ENCODE measurements around the gene LIMK2. TPM values are rescaled to one million over a fixed set of nuclear protein-coding genes. Genes with fewer than 3 reads are reported as not detected.
A peak's percentile ranks its signal among the peaks of the same experiment; 100 is the strongest.

The LIMK2 gene
- total RNA-seq, 2 donors from 2014 or later: 20.7 to 25.3 TPM

DNA sequence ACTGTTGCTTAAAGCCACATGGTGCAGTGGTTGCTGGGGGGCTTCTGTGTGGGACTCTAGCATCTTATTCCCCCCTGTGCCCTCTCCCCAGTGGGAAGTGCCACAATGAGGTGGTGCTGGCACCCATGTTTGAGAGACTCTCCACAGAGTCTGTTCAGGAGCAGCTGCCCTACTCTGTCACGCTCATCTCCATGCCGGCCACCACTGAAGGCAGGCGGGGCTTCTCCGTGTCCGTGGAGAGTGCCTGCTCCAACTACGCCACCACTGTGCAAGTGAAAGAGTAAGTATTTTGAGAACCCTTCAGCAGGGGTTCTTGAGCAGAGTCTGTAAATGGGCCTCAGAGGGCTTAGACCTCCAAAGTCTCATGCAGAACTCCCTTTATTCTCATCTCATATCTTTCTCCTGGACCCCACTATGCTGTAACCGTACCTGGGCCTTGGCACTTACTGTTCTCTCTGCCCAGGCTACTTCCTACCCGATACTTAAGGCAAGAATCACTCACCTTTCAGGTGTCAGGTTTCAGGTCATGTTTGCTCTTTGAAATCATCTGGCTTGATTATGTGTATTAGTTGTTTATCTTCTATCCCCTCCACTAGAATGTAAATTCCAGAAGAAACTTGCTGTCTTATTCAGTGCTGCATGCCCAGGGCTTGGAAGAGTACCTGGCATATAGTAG lies 47.8 kb downstream of the LIMK2 start:
- H3K4me1 Mint-ChIP-seq: peaks cover 21% of the 10 kb centered on the region
- H3K4me3 Mint-ChIP-seq: no peak overlapping the region
- H3K27ac Mint-ChIP-seq: peak overlapping the region; percentile 84
- H3K36me3 Mint-ChIP-seq (ENCODE audit: low read depth): peaks cover 13% of the 10 kb centered on the region
- no peaks in the 10 kb centered on the region for H3K27me3 Mint-ChIP-seq
- DNase-seq: no peak
- no peak for ATAC-seq
- no peaks in the 10 kb centered on the region for H3K9me3 ChIP-seq (ENCODE audit: control insufficient read depth, low read length, poor library complexity, severe bottlenecking)

DNA sequence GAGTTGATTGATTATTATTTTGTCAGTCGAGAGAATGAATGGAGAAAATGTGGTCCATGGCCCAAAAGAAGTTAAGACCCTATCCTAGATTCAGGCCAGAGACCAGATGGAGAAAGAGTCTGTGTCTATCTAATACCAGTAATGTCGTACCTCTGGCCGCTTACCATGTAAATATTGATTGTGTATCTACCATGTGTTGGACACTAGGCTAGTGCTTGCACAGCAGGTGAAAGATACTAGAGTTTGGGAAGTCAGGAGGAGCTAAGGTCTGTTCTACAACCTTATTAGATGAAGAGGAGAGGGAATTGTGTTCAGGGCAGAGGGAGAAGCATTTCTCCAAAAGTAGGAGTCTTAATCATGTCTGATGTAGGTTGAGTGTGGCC lies 48.4 kb downstream of the LIMK2 start:
- H3K4me1 Mint-ChIP-seq: peaks cover 18% of the 10 kb centered on the region
- peak overlapping the region; percentile 84 for H3K27ac Mint-ChIP-seq

DNA sequence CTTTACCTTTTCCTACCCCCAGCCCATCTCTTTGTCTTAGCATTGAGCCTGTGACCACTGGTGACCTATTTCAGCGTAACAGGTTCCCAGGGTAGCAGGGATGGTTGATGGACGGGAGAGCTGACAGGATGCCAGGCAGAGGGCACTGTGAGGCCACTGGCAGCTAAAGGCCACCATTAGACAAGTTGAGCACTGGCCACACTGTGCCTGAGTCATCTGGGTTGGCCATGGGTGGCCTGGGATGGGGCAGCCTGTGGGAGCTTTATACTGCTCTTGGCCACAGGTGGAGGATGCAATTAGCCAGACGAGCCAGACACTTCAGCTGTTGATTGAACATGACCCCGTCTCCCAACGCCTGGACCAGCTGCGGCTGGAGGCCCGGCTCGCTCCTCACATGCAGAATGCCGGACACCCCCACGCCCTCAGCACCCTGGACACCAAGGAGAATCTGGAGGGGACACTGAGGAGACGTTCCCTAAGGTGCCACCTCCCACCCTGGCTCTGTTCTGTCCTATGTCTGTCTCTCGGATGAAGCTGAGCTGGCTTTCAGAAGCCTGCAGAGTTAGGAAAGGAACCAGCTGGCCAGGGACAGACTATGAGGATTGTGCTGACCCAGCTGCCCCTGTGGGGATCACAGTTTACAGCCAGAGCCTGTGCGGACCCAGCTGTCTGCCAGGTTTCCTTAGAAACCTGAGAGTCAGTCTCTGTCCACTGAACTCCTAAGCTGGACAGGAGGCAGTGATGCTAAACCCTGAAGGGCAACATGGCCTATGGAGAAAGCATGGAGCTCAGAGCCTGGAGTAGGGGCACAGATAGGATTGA lies 50.4 kb downstream of the LIMK2 start:
- Mint-ChIP-seq H3K36me3 (ENCODE audit: low read depth) (peaks cover 13% of the 10 kb centered on the region), H3K4me1 (peaks cover 12% of the 10 kb centered on the region), H3K27me3 (no peaks in the 10 kb centered on the region), H3K4me3 (no peak overlapping the region), H3K27ac (peak overlapping the region; percentile 4)
- no peak for DNase-seq
- H3K9me3 ChIP-seq (ENCODE audit: control insufficient read depth, low read length, poor library complexity, severe bottlenecking): no peaks in the 10 kb centered on the region
- no peak for ATAC-seq

More for the DNA sequence above, 48.4 kb downstream of the LIMK2 start:
- Mint-ChIP-seq H3K27me3 (no peaks in the 10 kb centered on the region), H3K36me3 (ENCODE audit: low read depth) (peaks cover 13% of the 10 kb centered on the region), H3K4me3 (no peak overlapping the region)
- ATAC-seq (no peak), DNase-seq (no peak)
- H3K9me3 ChIP-seq (ENCODE audit: control insufficient read depth, low read length, poor library complexity, severe bottlenecking): no peaks in the 10 kb centered on the region

DNA sequence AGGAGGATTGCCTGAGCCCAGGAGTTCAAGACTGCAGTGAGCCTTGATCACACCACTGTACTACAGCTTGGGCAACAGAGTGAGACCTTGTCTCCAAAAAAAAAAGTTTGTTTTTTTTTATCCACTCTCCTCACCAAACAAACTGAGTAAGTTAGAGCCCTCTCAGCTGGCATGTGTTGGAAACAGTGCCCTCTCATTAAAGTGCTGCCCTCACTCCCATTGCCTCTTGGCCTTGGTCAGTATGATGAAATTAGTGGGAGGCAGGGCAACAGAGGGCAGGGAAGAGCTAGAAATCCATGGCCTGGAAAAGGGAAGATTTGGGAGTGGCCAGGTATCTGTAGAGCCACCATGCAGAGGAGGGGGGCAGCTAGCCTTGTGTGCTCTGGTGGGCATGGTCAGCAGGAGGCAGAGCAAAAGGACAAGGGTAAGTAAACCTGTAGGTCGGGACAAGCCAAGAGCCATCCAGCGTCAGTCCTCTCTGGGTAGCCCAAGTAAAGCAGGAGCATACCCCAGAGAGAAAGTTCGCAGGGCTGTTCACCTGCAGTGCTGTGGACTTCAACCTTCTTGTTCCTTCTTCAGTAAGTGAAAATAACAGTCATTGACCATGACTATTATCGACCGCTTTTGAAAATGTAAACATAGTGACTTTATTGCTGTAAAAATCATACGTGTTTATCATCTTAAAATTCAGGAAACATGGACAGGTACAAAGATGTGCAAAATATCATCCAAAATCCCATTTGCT lies 52.0 kb downstream of the LIMK2 start:
- H3K27ac Mint-ChIP-seq: peak overlapping the region; percentile 41
- peaks cover 8% of the 10 kb centered on the region for H3K4me1 Mint-ChIP-seq
- ATAC-seq (no peak), DNase-seq (no peak)
- no peak overlapping the region for H3K4me3 Mint-ChIP-seq
- H3K9me3 ChIP-seq (ENCODE audit: control insufficient read depth, low read length, poor library complexity, severe bottlenecking): no peaks in the 10 kb centered on the region
- no peaks in the 10 kb centered on the region for H3K27me3 Mint-ChIP-seq
- peaks cover 11% of the 10 kb centered on the region for H3K36me3 Mint-ChIP-seq (ENCODE audit: low read depth)

DNA sequence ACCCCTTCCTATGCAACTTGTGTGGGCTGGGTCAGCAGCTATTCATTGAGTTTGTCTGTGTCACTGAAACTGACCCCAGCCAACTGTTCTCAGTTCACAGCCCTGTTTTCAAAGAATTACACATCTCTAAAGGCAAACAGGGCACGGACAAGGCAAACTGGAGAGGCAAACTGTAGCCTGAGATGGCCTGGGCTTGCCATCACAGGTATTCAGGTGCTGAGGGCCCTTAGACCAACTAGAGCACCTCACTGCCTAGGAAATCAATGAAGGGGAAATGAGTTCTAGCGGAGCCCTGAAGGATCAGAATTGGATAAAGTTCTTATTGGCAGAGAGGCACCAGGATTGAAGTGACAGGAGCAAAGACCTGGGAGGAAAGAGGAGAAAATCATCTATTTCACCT lies 56.2 kb downstream of the LIMK2 start:
- peaks cover 33% of the 10 kb centered on the region for H3K4me1 Mint-ChIP-seq
- H3K27ac Mint-ChIP-seq: peak overlapping the region; percentile 87
- H3K4me3 Mint-ChIP-seq: no peak overlapping the region
- no peak for ATAC-seq
- peaks cover 14% of the 10 kb centered on the region for H3K36me3 Mint-ChIP-seq (ENCODE audit: low read depth)
- DNase-seq: no peak
- no peaks in the 10 kb centered on the region for H3K9me3 ChIP-seq (ENCODE audit: control insufficient read depth, low read length, poor library complexity, severe bottlenecking)
- H3K27me3 Mint-ChIP-seq: no peaks in the 10 kb centered on the region

DNA sequence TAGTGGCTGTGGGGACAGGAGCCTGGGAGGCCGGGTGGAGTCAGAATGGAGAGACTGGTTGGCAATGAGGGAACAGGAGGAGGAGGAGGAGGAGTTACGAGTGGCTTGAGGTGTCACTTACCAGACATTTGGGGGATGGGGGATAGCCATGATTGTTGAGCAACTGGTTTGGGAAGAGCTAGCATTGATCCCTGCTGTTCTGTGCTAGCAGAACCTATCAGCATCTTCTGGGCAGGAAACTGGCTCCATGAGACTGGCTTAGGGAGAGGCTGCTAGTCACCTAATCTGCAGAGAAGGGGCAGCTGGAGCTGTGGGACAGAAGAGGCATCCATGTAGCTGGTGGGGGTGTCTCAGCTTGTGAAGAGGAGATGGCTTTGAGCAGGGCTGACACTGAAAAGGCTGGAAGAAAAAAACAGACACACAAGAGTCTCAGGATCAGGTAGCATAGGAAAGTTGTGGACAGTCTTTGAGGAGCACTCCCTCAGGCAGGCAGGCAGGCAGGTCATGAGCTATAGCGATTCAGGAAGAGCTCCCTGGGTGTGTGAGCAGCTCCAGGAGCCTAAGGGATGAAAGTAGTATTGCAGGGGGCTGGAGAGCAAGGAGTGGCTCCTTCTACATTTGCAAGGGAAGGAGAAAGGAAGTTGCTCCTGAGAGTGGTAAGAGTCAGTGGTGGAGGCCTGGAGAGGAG lies 57.9 kb downstream of the LIMK2 start:
- Mint-ChIP-seq H3K4me3 (no peak overlapping the region), H3K27me3 (no peaks in the 10 kb centered on the region), H3K27ac (peak overlapping the region; percentile 94), H3K36me3 (ENCODE audit: low read depth) (peaks cover 16% of the 10 kb centered on the region), H3K4me1 (peaks cover 35% of the 10 kb centered on the region)
- ATAC-seq (no peak), DNase-seq (no peak)
- no peaks in the 10 kb centered on the region for H3K9me3 ChIP-seq (ENCODE audit: control insufficient read depth, low read length, poor library complexity, severe bottlenecking)

DNA sequence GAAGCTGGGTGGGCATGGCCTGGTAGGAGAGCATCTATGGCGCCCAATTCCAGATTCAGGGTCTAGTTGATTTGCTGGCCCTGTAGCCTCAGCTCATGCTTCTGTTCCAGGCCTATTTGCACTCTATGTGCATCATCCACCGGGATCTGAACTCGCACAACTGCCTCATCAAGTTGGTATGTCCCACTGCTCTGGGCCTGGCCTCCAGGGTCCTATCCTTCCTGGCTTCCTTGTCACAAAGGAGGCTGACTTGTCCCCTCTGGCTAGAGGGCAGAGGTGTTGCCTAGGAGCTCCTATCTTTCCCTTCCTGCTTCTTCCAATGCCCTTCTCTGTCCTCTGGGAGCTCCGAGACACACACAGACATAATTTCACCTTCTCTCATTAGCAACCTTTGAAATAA lies 58.9 kb downstream of the LIMK2 start:
- no peak for ATAC-seq
- Mint-ChIP-seq H3K4me3 (no peak overlapping the region), H3K27me3 (no peaks in the 10 kb centered on the region), H3K27ac (peak overlapping the region; percentile 94), H3K36me3 (ENCODE audit: low read depth) (peaks cover 16% of the 10 kb centered on the region), H3K4me1 (peaks cover 38% of the 10 kb centered on the region)
- no peak for DNase-seq
- no peaks in the 10 kb centered on the region for H3K9me3 ChIP-seq (ENCODE audit: control insufficient read depth, low read length, poor library complexity, severe bottlenecking)

DNA sequence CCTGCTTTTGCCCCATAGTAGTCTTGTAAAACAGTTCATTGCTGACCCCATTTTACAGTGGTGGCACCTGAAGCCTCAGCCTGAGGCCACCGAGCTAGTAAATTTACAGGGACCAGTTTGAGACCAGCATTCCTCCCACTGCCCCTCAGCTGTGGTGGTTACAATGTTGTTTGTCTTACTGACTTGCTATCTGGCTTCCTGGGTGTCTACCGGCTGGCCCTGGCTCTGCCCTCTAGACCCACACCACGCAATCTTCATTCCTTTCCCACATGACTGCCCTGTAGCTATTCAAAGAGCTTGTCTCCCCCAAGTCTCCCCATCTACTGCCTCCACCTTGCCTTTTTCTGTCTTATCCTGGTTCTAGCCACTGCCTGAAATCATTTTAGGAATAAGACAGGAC lies 59.4 kb downstream of the LIMK2 start:
- ATAC-seq: no peak
- peak overlapping the region; percentile 56 for H3K4me3 Mint-ChIP-seq
- H3K9me3 ChIP-seq (ENCODE audit: control insufficient read depth, low read length, poor library complexity, severe bottlenecking): no peaks in the 10 kb centered on the region
- DNase-seq: no peak
- H3K27ac Mint-ChIP-seq: peak overlapping the region; percentile 94
- peaks cover 38% of the 10 kb centered on the region for H3K4me1 Mint-ChIP-seq
- no peaks in the 10 kb centered on the region for H3K27me3 Mint-ChIP-seq
- peaks cover 16% of the 10 kb centered on the region for H3K36me3 Mint-ChIP-seq (ENCODE audit: low read depth)

DNA sequence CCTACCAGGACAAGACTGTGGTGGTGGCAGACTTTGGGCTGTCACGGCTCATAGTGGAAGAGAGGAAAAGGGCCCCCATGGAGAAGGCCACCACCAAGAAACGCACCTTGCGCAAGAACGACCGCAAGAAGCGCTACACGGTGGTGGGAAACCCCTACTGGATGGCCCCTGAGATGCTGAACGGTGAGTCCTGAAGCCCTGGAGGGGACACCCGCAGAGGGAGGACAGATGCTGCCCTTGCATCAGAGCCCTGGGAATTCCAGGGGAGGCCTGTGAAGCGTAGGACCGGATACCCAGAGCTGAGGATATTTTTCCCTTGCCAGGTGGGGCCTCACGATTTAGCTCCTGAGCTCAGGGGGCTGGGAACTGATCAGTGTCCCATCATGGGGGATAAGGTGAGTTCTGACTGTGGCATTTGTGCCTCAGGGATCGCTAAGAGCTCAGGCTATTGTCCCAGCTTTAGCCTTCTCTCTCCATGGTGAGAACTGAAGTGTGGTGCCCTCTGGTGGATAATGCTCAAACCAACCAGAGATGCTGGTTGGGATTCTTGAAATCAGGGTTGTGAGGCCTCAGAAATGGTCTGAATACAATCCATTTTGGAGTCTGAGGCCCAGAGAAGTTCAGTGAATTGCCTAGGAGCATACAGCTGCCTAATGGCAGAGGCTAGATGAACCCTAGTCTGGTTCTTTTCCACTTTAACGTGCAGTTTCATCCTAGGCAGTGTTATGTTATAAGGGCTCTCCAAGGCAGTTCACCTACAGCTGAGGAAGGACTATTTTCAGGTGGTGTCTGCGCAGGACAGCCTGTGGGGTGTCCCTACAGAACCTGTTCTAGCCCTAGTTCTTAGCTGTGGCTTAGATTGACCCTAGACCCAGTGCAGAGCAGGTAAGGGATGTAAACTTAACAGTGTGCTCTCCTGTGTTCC lies 60.7 kb downstream of the LIMK2 start:
- ATAC-seq: peak; percentile 71
- Mint-ChIP-seq H3K4me3 (no peak overlapping the region), H3K4me1 (peaks cover 39% of the 10 kb centered on the region), H3K36me3 (ENCODE audit: low read depth) (peaks cover 16% of the 10 kb centered on the region), H3K27me3 (no peaks in the 10 kb centered on the region), H3K27ac (peak overlapping the region; percentile 94)
- DNase-seq: peak in 1 of 3 donors; percentile 34
- H3K9me3 ChIP-seq (ENCODE audit: control insufficient read depth, low read length, poor library complexity, severe bottlenecking): no peaks in the 10 kb centered on the region

DNA sequence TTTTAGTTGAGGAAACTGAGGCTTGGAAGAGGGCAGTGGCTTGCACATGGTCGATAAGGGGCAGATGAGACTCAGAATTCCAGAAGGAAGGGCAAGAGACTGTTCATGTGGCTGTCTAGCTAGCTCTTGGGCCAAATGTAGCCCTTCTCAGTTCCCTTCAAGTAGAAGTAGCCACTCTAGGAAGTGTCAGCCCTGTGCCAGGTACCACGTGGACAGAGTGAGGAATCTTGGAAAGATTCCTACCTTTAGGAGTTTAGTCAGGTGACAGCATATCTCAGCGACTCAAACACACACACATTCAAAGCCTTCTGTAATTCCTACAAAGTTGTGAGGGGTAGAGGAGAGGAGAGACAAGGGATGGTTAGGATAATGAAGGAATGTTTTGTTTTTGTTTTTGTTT lies 61.9 kb downstream of the LIMK2 start:
- Mint-ChIP-seq H3K4me3 (no peak overlapping the region), H3K4me1 (peaks cover 50% of the 10 kb centered on the region), H3K27ac (peak overlapping the region; percentile 94)

DNA sequence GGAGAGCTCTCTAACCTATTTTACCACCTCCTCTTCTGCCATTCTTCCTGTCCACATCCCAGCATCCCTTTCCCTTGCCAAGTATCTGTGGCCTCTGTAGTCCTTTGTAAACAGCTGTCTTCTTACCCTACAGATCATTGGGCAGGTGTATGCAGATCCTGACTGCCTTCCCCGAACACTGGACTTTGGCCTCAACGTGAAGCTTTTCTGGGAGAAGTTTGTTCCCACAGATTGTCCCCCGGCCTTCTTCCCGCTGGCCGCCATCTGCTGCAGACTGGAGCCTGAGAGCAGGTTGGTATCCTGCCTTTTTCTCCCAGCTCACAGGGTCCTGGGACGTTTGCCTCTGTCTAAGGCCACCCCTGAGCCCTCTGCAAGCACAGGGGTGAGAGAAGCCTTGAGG lies 62.9 kb downstream of the LIMK2 start:
- no peak for DNase-seq
- H3K9me3 ChIP-seq (ENCODE audit: control insufficient read depth, low read length, poor library complexity, severe bottlenecking): no peaks in the 10 kb centered on the region
- peaks cover 55% of the 10 kb centered on the region for H3K4me1 Mint-ChIP-seq
- no peaks in the 10 kb centered on the region for H3K27me3 Mint-ChIP-seq
- H3K4me3 Mint-ChIP-seq: no peak overlapping the region
- ATAC-seq: no peak
- peak overlapping the region; percentile 94 for H3K27ac Mint-ChIP-seq
- peaks cover 13% of the 10 kb centered on the region for H3K36me3 Mint-ChIP-seq (ENCODE audit: low read depth)

More for the DNA sequence above, 61.9 kb downstream of the LIMK2 start:
- H3K36me3 Mint-ChIP-seq (ENCODE audit: low read depth): peaks cover 16% of the 10 kb centered on the region
- ATAC-seq (no peak), DNase-seq (no peak)
- H3K27me3 Mint-ChIP-seq: no peaks in the 10 kb centered on the region
- H3K9me3 ChIP-seq (ENCODE audit: control insufficient read depth, low read length, poor library complexity, severe bottlenecking): no peaks in the 10 kb centered on the region

DNA sequence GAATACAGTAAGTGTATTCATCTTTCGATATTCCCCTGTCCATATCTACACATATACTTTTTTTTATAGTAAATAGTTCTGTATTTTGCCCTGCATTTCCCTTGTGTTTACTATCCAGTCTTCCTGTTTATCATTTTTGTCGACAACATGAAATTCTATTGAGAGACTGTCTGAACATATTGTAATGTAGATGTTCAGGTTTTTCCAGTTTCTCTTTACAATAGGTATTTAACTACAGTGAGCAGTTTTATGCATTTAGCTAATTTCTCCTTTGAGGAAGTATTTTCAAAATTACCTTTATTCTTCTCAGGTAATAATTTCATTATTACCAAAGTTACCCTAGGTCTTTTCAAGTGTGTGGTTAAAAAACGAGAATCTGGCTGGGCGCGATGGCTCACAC lies 63.5 kb downstream of the LIMK2 start:
- peaks cover 55% of the 10 kb centered on the region for H3K4me1 Mint-ChIP-seq
- H3K27ac Mint-ChIP-seq: peak overlapping the region; percentile 94
- peaks cover 10% of the 10 kb centered on the region for H3K36me3 Mint-ChIP-seq (ENCODE audit: low read depth)
- H3K27me3 Mint-ChIP-seq: no peaks in the 10 kb centered on the region
- ATAC-seq: no peak
- no peak overlapping the region for H3K4me3 Mint-ChIP-seq
- H3K9me3 ChIP-seq (ENCODE audit: control insufficient read depth, low read length, poor library complexity, severe bottlenecking): no peaks in the 10 kb centered on the region
- DNase-seq: no peak
